ENCODE measurements around the gene HOXA4. TPM values are rescaled to one million over a fixed set of nuclear protein-coding genes. Genes with fewer than 3 reads are reported as not detected.

The HOXA4 gene
- total RNA-seq, 1 donor from 2014 or later: 0.40 TPM

DNA sequence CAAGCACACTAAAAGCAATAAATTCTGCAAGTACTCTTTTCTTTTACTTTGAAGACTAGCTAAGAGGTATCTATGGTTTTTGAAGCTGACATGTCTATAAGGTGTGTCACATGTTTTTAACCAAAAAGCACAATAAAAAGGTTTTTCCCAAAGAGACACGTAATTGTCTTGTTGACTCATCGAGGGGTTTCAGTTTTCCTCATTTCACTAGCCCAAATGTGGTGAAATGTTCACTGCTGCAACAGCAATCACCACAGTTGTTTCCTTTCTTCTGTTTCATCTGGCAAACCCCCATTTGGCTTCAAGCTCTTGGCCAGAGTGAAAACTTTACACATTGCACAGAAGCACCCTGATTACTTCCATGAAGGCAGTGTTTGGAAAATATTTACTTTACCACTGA lies 3.8 kb upstream of the HOXA4 start:
- POLR2A ChIA-PET: no interaction called here
- CTCF ChIA-PET: no interaction called here

DNA sequence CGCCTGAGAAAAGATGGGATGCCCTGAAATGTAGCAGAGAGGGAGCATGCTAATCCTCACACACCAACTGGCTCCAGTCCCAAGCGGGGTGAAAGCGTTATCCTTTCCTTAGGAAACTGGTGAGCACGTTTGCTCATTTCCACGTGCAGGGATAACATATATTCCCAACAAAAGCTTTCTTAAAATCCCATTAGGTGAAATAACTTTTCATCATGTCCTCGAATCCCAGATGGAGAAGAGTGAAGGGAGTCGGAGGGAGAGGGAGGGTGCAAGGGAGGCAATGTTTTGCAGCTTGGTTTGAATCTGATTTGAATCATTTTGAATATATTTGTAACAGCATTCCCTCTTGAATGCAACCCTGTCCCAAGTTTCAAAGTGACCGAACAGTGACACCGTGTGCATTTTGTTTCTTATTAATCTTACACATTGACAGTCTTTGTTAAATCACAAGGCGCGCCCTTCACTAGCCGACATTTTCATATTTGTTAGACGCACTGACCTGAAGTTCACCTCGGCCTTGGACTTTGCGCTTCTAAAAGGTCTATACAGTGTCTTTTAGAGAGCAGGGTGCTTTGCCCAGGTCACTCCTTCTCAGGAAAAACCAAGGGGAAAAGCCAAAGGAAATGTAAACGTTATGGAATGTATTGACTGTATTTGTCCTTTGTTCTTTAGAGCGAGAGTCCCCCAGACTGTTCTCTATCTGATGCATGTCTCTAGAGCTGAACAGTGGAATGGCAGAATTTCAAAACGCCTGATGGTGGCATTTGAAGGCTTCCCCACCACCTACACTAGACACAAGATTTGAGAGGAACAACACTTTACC lies 3.1 kb upstream of the HOXA4 start:
- CTCF ChIA-PET: no interaction called here
- Mint-ChIP-seq H3K27me3 (peaks cover 45% of the 10 kb centered on the region), H3K4me1 (peaks cover 2% of the 10 kb centered on the region), H3K27ac (no peak overlapping the region), H3K9me3 (no peaks in the 10 kb centered on the region), H3K36me3 (ENCODE audit: low read depth) (no peaks in the 10 kb centered on the region), H3K4me3 (no peak overlapping the region)
- intact Hi-C loops (cut with micrococcal nuclease): no loop called here
- no peak for DNase-seq
- TF ChIP-seq, protein P1, sequence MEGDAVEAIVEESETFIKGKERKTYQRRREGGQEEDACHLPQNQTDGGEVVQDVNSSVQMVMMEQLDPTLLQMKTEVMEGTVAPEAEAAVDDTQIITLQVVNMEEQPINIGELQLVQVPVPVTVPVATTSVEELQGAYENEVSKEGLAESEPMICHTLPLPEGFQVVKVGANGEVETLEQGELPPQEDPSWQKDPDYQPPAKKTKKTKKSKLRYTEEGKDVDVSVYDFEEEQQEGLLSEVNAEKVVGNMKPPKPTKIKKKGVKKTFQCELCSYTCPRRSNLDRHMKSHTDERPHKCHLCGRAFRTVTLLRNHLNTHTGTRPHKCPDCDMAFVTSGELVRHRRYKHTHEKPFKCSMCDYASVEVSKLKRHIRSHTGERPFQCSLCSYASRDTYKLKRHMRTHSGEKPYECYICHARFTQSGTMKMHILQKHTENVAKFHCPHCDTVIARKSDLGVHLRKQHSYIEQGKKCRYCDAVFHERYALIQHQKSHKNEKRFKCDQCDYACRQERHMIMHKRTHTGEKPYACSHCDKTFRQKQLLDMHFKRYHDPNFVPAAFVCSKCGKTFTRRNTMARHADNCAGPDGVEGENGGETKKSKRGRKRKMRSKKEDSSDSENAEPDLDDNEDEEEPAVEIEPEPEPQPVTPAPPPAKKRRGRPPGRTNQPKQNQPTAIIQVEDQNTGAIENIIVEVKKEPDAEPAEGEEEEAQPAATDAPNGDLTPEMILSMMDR (IDR thresholded peaks at IDR 0.05): no peak
- POLR2A ChIA-PET: no interaction called here
- no peak for ATAC-seq (ENCODE audit: low read depth)

More for the DNA sequence above, 3.8 kb upstream of the HOXA4 start:
- Mint-ChIP-seq H3K9me3 (no peaks in the 10 kb centered on the region), H3K4me3 (no peak overlapping the region), H3K4me1 (peaks cover 2% of the 10 kb centered on the region), H3K27me3 (peaks cover 47% of the 10 kb centered on the region), H3K36me3 (ENCODE audit: low read depth) (no peaks in the 10 kb centered on the region), H3K27ac (no peak overlapping the region)
- intact Hi-C loops (cut with micrococcal nuclease): no loop called here
- TF ChIP-seq, protein P1 (IDR thresholded peaks at IDR 0.05): no peak
- ATAC-seq (ENCODE audit: low read depth) (no peak), DNase-seq (no peak)

DNA sequence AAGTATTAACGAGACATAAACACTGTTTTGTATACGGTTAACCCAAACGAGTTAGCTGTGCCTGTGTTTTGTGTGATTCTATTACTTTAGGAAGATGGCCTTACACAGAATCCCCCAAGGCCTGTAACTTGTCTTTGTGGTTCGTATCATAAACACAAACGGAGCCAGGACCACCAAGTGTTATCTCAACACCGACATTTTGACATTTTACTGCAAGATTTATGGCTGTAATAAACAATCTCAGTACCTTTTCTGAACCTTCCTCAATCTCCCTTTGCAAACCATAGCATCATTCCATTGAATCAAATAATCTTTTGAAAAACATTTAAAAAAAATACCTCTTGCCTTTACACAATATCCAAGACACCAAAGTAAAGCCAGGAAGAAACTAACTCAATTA lies 2.4 kb upstream of the HOXA4 start:
- Mint-ChIP-seq H3K27me3 (peaks cover 45% of the 10 kb centered on the region), H3K9me3 (no peaks in the 10 kb centered on the region), H3K4me1 (peaks cover 2% of the 10 kb centered on the region), H3K27ac (no peak overlapping the region), H3K36me3 (ENCODE audit: low read depth) (no peaks in the 10 kb centered on the region), H3K4me3 (no peak overlapping the region)
- DNase-seq (no peak), ATAC-seq (ENCODE audit: low read depth) (no peak)
- CTCF ChIA-PET: no interaction called here
- POLR2A ChIA-PET: no interaction called here
- intact Hi-C loops (cut with micrococcal nuclease): no loop called here
- TF ChIP-seq, protein P1 (IDR thresholded peaks at IDR 0.05): no peak

DNA sequence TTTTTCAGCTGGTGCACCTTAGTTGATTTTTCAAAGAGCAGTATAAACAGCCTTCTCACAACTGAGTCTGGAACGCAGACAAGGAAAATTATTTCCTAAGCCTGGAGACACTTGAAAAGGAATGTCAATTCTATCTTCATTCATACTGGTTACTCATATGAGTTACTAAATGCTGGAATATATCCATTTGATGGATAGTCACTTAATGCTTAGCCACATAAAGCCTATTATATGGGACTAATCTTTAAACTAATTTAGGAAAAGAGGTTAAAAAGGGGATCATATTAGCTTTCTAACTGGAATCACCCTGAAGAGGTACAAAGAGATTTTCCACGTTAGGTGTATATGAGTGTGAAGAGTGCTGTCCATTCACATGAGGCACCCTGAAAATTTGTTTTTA lies 1.7 kb upstream of the HOXA4 start:
- TF ChIP-seq, protein P1 (IDR thresholded peaks at IDR 0.05): no peak
- H3K4me3 Mint-ChIP-seq: no peak overlapping the region
- H3K36me3 Mint-ChIP-seq (ENCODE audit: low read depth): no peaks in the 10 kb centered on the region
- H3K9me3 Mint-ChIP-seq: no peaks in the 10 kb centered on the region
- DNase-seq (no peak), ATAC-seq (ENCODE audit: low read depth) (no peak)
- no peak overlapping the region for H3K27ac Mint-ChIP-seq
- intact Hi-C loops (cut with micrococcal nuclease): no loop called here
- peaks cover 2% of the 10 kb centered on the region for H3K4me1 Mint-ChIP-seq
- ChIA-PET POLR2A (interaction anchor here (1.2 to 2.2 kb wide), 2 partner anchors 41 to 269 kb away, joined by 3 to 10 read pairs; partner anchors contain the start of gene SKAP2), CTCF (no interaction called here)
- H3K27me3 Mint-ChIP-seq: peaks cover 41% of the 10 kb centered on the region

DNA sequence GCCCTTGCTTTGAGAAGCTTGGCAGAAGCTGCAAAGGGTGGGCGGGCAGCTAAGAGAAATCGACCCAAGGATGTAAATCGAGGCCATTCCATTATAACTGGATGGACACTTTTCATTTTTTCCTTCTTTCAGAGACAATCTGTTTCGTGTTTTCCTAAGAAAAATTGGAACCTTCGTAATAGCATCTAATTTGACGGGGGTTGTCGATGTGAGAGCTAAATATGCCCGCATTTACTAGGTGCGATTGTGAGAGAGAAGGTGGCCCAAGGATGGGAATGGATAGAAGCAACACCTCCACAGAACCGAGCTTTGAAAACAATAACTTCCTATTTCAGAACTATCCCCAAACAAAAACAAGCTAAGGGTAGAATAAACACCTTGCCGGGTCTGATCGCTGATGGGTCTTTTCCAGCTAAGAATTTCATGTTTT lies 848 bp upstream of the HOXA4 start:
- TF ChIP-seq, protein P1 (IDR thresholded peaks at IDR 0.05): no peak
- ATAC-seq (ENCODE audit: low read depth) (no peak), DNase-seq (no peak)
- POLR2A ChIA-PET: interaction anchor here (0.7 to 2.2 kb wide), 4 partner anchors 34 to 784 kb away, joined by 3 to 16 read pairs (median 7); partner anchors contain the start of gene SKAP2
- CTCF ChIA-PET: no interaction called here
- Mint-ChIP-seq H3K9me3 (no peaks in the 10 kb centered on the region), H3K4me3 (peak overlapping the region; percentile 76), H3K27ac (no peak overlapping the region), H3K27me3 (peaks cover 43% of the 10 kb centered on the region), H3K4me1 (peaks cover 2% of the 10 kb centered on the region), H3K36me3 (ENCODE audit: low read depth) (no peaks in the 10 kb centered on the region)
- intact Hi-C loops (cut with micrococcal nuclease): loop anchor here (2.0 kb wide), 2 partner anchors 19 to 35 kb away; no protein-coding TSS in a partner anchor

Data from activated B cell treated with CpG ODN at 0.5 μM for 24 hours (primary cell).